PFSK-1 (cell line): Measurements from ENCODE around the gene MYO9A.

Experiments
- SIN3A ChIP-seq: IDR thresholded peaks from 2 replicates; pipeline ENCODE4 v1.6.1; 2012; ENCODE audit warnings: mild to moderate bottlenecking, low read length, moderate library complexity, borderline replicate concordance; ENCODE audit not compliant: insufficient read depth
- TF ChIP-seq, protein P1 (sequence below), 2 experiments: IDR thresholded peaks; 2 replicates each; pipeline versions ENCODE4 v1.6.1 to v1.8.0; 2011 to 2012; ENCODE audit warnings: low read depth in 2 of 2, low read length in 2 of 2, control low read depth in 1 of 2, inconsistent platforms in 1 of 2, mild to moderate bottlenecking in 1 of 2, moderate library complexity in 1 of 2; ENCODE audit not compliant: insufficient read depth in 1 of 2

DNA sequence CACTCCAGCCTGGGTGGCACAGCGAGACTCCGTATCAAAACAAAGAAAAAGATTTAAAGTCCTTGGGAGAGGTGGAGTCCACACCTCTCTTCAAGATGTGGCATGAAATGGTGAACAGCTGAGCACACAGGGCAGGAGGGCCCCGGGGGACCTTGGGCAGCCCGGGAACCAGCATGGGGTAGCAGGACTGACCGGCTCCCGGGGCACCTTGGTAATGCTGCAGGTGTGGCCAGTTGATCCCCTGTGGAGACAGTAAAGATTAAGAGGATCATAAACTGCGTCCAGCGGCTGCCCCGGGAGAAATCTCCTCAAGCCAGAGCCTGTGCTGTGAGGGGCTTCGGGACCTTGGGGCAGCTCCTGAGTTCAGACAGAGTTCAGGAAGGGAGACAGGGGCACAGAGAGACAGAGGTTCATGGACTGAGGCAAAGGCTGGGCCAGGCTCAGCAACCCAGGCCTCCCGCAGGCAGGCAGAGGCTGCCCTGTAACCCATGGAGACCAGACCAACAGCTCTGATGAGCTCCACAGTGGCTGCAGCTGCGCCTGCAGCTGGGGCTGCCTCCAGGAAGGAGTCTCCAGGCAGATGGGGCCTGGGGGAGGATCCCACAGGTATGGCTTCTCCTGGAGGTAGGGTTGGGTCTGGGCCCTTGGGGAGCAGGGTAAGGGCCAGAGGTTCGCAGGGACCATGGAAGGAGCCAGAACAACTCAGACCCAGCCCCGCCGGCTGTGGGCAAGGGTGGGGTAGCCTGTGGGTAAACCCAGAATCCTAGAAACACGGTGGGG lies 307.5 kb downstream of the MYO9A start, which contains the start of gene NR2E3:
- TF ChIP-seq, protein P1, sequence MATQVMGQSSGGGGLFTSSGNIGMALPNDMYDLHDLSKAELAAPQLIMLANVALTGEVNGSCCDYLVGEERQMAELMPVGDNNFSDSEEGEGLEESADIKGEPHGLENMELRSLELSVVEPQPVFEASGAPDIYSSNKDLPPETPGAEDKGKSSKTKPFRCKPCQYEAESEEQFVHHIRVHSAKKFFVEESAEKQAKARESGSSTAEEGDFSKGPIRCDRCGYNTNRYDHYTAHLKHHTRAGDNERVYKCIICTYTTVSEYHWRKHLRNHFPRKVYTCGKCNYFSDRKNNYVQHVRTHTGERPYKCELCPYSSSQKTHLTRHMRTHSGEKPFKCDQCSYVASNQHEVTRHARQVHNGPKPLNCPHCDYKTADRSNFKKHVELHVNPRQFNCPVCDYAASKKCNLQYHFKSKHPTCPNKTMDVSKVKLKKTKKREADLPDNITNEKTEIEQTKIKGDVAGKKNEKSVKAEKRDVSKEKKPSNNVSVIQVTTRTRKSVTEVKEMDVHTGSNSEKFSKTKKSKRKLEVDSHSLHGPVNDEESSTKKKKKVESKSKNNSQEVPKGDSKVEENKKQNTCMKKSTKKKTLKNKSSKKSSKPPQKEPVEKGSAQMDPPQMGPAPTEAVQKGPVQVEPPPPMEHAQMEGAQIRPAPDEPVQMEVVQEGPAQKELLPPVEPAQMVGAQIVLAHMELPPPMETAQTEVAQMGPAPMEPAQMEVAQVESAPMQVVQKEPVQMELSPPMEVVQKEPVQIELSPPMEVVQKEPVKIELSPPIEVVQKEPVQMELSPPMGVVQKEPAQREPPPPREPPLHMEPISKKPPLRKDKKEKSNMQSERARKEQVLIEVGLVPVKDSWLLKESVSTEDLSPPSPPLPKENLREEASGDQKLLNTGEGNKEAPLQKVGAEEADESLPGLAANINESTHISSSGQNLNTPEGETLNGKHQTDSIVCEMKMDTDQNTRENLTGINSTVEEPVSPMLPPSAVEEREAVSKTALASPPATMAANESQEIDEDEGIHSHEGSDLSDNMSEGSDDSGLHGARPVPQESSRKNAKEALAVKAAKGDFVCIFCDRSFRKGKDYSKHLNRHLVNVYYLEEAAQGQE (IDR thresholded peaks at IDR 0.05; ENCODE audit: insufficient read depth in 1 of 2, low read depth in 2 of 2, low read length in 2 of 2), result no peak
- TF ChIP-seq SIN3A, result no peak
